ENCODE results near the gene CARD11. TPM values are rescaled to one million over a fixed set of nuclear protein-coding genes. Genes with fewer than 3 reads are reported as not detected.

Gene CARD11
- total and polyA plus RNA-seq, 2 donors (not counting 1 experiment from before 2014, with no cell fraction given) = 0.02 TPM; not detected in 1

- H3K9ac ChIP-seq (ENCODE audit: insufficient read depth, low read length) = no peak overlapping the region
- H3K4me1 ChIP-seq (ENCODE audit: control insufficient read depth, extremely low read depth, insufficient read depth, low read length) = no peaks in the 10 kb centered on the region
- H3K36me3 ChIP-seq (ENCODE audit: control insufficient read depth, insufficient read depth, low read length) = no peaks in the 10 kb centered on the region
- H3K4me2 ChIP-seq (ENCODE audit: extremely low read depth, insufficient read depth, low read length) = no peak overlapping the region
- H3K27me3 ChIP-seq (ENCODE audit: control insufficient read depth, insufficient read depth, low read length) = no peaks in the 10 kb centered on the region
- TF ChIP-seq CTCF (conservative IDR thresholded peaks at IDR 0.05 in 1 of 2, IDR thresholded peaks at IDR 0.05 in 1 of 2; ENCODE audit: low read depth in 1 of 2, low read length in 2 of 2) (no peak), EZH2 (IDR thresholded peaks at IDR 0.05; ENCODE audit: low read length, missing control alignments) (no peak)
- no peaks in the 10 kb centered on the region for H4K20me1 ChIP-seq (ENCODE audit: control insufficient read depth, extremely low read depth, insufficient read depth, low read length)
- H3K4me3 ChIP-seq (replicated peaks in 1 of 4; ENCODE audit: control extremely low read depth in 1 of 4, insufficient read depth in 1 of 4, low read depth in 3 of 4, low read length in 4 of 4) = no peak overlapping the region
- no peak for DNase-seq (ENCODE audit: low read depth in 2 of 2)
- no peaks in the 10 kb centered on the region for H3K9me3 ChIP-seq (ENCODE audit: control insufficient read depth, insufficient read depth, low read depth, low read length)
- no peak overlapping the region for H3K27ac ChIP-seq (ENCODE audit: insufficient read depth, low read length)
- H3K79me2 ChIP-seq (ENCODE audit: control insufficient read depth, insufficient read depth, low read length) = no peaks in the 10 kb centered on the region
- no peak overlapping the region for H2AFZ ChIP-seq (ENCODE audit: low read length)
Observed at GRCh38 chr7:3008386-3008785, 35.3 kb downstream of the CARD11 start.

GRCh38 chr7:3007696-3008095, 36.0 kb downstream of the CARD11 start:
- Histone ChIP-seq H2AFZ (ENCODE audit: low read length) (no peak overlapping the region), H3K4me1 (ENCODE audit: control insufficient read depth, extremely low read depth, insufficient read depth, low read length) (no peaks in the 10 kb centered on the region), H3K36me3 (ENCODE audit: control insufficient read depth, insufficient read depth, low read length) (no peaks in the 10 kb centered on the region), H3K9me3 (ENCODE audit: control insufficient read depth, insufficient read depth, low read depth, low read length) (no peaks in the 10 kb centered on the region), H4K20me1 (ENCODE audit: control insufficient read depth, extremely low read depth, insufficient read depth, low read length) (no peaks in the 10 kb centered on the region), H3K27ac (ENCODE audit: insufficient read depth, low read length) (no peak overlapping the region), H3K9ac (ENCODE audit: insufficient read depth, low read length) (no peak overlapping the region), H3K27me3 (ENCODE audit: control insufficient read depth, insufficient read depth, low read length) (no peaks in the 10 kb centered on the region), H3K4me3 (replicated peaks in 1 of 4; ENCODE audit: control extremely low read depth in 1 of 4, insufficient read depth in 1 of 4, low read depth in 3 of 4, low read length in 4 of 4) (no peak overlapping the region), H3K4me2 (ENCODE audit: extremely low read depth, insufficient read depth, low read length) (no peak overlapping the region), H3K79me2 (ENCODE audit: control insufficient read depth, insufficient read depth, low read length) (no peaks in the 10 kb centered on the region)
- no peak for DNase-seq (ENCODE audit: low read depth in 2 of 2)
- no peak for TF ChIP-seq EZH2 (IDR thresholded peaks at IDR 0.05; ENCODE audit: low read length, missing control alignments)
- TF ChIP-seq CTCF (conservative IDR thresholded peaks at IDR 0.05 in 1 of 2, IDR thresholded peaks at IDR 0.05 in 1 of 2; ENCODE audit: low read depth in 1 of 2, low read length in 2 of 2) = no peak

GRCh38 chr7:3005257-3005656, 38.4 kb downstream of the CARD11 start:
- H2AFZ ChIP-seq (ENCODE audit: low read length) = no peak overlapping the region
- no peaks in the 10 kb centered on the region for H3K9me3 ChIP-seq (ENCODE audit: control insufficient read depth, insufficient read depth, low read depth, low read length)
- no peak overlapping the region for H3K4me2 ChIP-seq (ENCODE audit: extremely low read depth, insufficient read depth, low read length)

More at GRCh38 chr7:3005257-3005656, 38.4 kb downstream of the CARD11 start:
- no peak overlapping the region for H3K27ac ChIP-seq (ENCODE audit: insufficient read depth, low read length)
- no peaks in the 10 kb centered on the region for H3K27me3 ChIP-seq (ENCODE audit: control insufficient read depth, insufficient read depth, low read length)
- no peak for DNase-seq (ENCODE audit: low read depth in 2 of 2)
- TF ChIP-seq EZH2 (IDR thresholded peaks at IDR 0.05; ENCODE audit: low read length, missing control alignments) = no peak
- TF ChIP-seq CTCF (conservative IDR thresholded peaks at IDR 0.05 in 1 of 2, IDR thresholded peaks at IDR 0.05 in 1 of 2; ENCODE audit: low read depth in 1 of 2, low read length in 2 of 2) = no peak
- H3K79me2 ChIP-seq (ENCODE audit: control insufficient read depth, insufficient read depth, low read length) = no peaks in the 10 kb centered on the region
- no peaks in the 10 kb centered on the region for H3K4me1 ChIP-seq (ENCODE audit: control insufficient read depth, extremely low read depth, insufficient read depth, low read length)
- no peak overlapping the region for H3K4me3 ChIP-seq (replicated peaks in 1 of 4; ENCODE audit: control extremely low read depth in 1 of 4, insufficient read depth in 1 of 4, low read depth in 3 of 4, low read length in 4 of 4)
- H3K9ac ChIP-seq (ENCODE audit: insufficient read depth, low read length) = no peak overlapping the region
- no peaks in the 10 kb centered on the region for H4K20me1 ChIP-seq (ENCODE audit: control insufficient read depth, extremely low read depth, insufficient read depth, low read length)
- H3K36me3 ChIP-seq (ENCODE audit: control insufficient read depth, insufficient read depth, low read length) = no peaks in the 10 kb centered on the region

All from fibroblast of lung (primary cell).